NB4 (cell line): ENCODE results near the gene DIMT1.

Experiments
- MAX ChIP-seq: IDR thresholded peaks from 2 replicates; pipeline ENCODE4 v1.6.1; 2011; ENCODE audit warnings: low read depth, low read length
- POLR2A ChIP-seq: IDR thresholded peaks from 2 replicates; pipeline ENCODE4 v1.6.1; 2011; ENCODE audit warnings: mild to moderate bottlenecking; ENCODE audit not compliant: insufficient read length; ENCODE audit errors: extremely low read depth
- TF ChIP-seq, protein P1 (sequence below): IDR thresholded peaks from one replicate; pipeline ENCODE4 v1.5.1; 2012; ENCODE audit warnings: low read depth, low read length

DNA sequence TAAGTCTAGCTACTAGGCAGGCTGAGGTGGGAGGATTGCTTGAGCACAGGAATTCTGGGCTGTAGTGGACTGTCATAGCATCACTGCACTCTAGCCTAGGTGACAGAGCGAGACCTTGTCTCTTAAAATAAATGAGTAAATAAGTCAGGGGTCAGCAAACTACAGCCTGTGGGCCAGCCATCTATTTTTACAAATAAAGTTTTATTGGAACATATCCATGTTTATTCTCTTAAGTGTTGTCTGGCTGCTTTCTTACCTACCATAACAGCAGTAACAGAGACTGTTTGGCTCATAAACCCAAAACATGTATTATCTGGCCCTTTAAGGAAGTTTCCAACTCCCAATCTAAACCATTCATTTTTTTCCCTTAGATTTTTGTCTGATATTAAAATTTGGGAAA is 29.6 kb downstream of the DIMT1 start:
- TF ChIP-seq, protein P1, sequence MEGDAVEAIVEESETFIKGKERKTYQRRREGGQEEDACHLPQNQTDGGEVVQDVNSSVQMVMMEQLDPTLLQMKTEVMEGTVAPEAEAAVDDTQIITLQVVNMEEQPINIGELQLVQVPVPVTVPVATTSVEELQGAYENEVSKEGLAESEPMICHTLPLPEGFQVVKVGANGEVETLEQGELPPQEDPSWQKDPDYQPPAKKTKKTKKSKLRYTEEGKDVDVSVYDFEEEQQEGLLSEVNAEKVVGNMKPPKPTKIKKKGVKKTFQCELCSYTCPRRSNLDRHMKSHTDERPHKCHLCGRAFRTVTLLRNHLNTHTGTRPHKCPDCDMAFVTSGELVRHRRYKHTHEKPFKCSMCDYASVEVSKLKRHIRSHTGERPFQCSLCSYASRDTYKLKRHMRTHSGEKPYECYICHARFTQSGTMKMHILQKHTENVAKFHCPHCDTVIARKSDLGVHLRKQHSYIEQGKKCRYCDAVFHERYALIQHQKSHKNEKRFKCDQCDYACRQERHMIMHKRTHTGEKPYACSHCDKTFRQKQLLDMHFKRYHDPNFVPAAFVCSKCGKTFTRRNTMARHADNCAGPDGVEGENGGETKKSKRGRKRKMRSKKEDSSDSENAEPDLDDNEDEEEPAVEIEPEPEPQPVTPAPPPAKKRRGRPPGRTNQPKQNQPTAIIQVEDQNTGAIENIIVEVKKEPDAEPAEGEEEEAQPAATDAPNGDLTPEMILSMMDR: no peak
- TF ChIP-seq MAX (no peak), POLR2A (no peak)
